ENCODE results near the gene UBASH3B. TPM values are rescaled to one million over a fixed set of nuclear protein-coding genes. Genes with fewer than 3 reads are reported as not detected.
"Not testable (repeated sequence)": the region's sequence is repeated elsewhere in the genome, so short reads cannot be mapped to it uniquely, and the experiment has no call there.

UBASH3B gene
- polyA plus RNA-seq, 3 donors: 8.0 to 8.7 (median 8.3) TPM

DNA sequence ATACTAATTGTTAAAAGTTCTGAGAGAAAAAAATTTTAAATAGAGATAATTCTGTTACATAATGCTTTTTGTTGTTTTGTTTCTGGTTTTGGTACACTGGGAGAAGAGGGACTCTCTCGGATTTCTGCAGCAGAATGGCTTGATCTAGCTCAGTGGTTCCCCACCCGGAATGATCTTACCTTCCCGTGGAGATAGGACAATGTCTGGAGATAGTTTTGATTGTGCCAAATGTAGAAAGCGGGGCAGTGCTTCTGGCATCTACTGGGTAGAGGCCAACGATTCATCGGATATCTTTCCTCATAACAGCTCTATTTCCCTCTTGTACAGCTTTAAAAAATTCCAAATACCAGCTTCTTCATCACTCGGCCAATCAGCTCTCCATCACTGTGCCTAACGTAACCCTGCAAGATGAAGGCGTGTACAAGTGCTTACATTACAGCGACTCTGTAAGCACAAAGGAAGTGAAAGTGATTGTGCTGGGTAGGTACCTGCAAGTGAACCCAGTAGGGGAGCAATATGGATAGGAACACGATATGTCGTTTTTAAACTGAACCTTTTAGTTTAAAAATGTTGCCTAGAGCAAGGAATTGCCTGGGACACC, 195.9 kb downstream of the UBASH3B start:
- DNase-seq: no peak

DNA sequence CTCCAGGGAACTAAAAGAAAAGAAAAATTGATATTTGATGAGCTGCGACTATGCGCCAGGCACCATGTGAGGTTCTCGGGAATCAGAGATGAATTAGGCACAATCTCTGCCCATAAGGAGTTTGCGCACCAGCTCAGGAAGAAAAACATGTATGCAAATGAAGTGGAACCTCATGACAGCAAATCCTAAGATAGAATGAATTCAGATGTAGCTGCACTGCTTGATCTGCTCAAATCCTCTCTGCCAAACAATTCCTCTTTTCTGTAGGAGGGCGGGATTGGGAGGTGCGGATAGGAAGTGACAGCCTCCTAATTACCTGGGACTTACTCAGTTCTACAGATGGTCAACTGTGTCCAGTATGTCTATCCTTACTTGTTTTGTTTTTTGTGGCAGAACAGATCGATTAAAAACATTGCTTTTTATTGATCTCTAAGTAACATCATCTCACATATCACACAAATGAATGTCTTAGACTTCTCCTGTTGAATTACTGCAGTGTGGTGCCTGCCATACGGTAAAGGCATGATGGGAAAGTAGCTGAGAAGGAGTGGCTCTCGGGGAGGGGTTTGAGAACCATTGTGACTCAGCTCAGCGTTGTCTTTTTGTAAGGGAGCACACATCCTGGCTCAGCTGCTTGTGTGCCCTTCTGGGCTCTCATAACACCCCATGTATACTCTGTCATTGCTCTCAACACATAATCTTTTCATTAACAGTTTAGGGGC, 196.7 kb downstream of the UBASH3B start:
- no peak for DNase-seq

DNA sequence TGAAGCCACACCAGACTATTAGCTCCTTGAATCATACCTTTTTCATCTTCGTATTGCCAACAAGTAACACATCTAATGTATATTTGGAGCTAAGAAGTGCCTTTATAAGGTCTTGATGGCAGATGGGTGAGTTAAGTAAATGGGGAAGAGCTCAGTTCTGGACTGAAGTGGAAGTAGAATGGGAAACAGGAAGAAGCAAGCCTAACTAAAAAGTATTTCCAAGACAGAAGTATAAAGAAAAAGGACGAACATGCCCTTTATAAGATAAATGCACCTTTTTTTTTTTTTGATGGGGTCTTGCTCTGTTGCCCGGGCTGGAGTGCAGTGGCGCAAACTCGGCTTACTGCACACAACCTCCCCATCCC, 197.3 kb downstream of the UBASH3B start:
- no peak for DNase-seq

GRCh38 chr11:122853261-122853660, 197.7 kb downstream of the UBASH3B start:
- no peak for DNase-seq

- DNase-seq: peak; percentile 86
Measured at GRCh38 chr11:122853971-122854446, 198.5 kb downstream of the UBASH3B start.

DNA sequence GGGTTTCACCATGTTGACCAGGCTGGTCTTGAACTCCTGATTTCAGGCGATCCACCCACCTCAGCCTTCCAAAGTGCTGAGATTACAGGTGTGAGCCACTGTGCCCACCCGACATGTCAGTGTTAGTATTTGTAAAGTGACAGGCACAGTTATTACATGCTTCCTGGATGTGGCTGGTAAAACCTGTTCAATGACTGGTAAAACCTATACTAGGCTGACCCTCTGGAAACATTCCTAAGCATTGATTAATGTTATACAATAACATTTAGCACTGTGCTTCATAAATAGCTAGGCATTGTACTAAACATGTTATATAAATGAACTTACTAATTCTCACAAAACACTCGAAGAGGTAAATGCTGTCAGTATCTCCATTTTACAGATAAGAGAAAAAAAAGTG, 206.1 kb downstream of the UBASH3B start:
- DNase-seq: no peak

GRCh38 chr11:122862091-122862490, 206.6 kb downstream of the UBASH3B start:
- no peak for DNase-seq

DNA sequence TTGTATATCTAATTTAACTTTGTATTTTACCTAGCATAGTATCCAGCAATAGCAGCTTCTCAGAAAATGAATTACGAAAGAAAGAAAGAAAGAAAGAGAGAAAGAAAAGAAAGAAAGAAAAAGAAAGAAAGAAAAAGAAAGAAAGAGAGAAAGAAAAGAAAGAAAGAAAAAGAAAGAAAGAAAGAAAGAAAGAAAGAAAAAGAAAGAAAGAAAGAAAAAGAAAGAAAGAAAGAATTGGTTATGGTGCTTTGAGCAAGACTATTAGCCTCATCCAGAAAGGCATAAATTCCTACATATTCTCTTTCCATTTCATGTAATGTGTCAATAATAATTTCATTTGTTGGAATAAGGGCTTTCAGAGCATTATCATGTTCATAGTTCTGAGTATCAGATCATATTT, 207.6 kb downstream of the UBASH3B start:
- DNase-seq: not testable (repeated sequence)

DNA sequence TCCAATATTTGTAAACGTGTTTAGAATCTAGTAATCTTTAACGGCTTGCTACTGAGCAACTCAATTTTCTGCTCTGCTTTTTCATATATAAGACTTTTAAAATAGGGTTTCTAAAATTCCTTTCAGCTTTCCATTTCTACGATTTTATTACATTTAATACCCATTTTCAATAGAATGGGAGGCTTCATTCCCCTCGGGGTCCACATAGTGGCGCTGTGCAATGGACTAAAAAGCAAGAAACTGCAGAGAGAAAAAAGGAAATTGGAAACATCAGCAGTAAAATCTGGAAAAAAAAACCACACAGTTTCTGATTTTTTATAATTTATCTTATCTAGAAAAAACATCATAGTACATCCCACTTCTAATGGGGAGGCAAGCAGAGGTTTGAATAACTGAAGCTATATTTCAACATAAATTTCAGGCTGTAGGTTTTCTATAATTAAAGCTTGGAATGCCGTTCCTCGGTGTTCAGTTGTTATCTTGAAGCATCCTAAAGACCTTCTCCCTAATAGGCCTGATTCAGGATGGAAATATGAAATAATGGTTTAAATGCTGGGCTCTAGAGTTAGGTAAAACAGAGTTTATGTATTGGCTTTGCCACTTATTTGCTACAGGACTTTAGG, 208.3 kb downstream of the UBASH3B start:
- DNase-seq: peak; percentile 30

Other genes with a start within 250 kb of the UBASH3B start
- gene CRTAM, start 182.8 kb downstream of the UBASH3B start, polyA plus RNA-seq (ENCODE audit: insufficient read length in 3 of 3): under 1 TPM in 1 of 3 donors, not detected in 2; 0.09 TPM
- 10 to 100 TPM; 11.0 to 12.5 (median 11.4) TPM for gene JHY, start 227.0 kb downstream of the UBASH3B start, polyA plus RNA-seq (ENCODE audit: insufficient read length in 3 of 3)